ENCODE results near the gene OR11H7.
"Not testable (repeated sequence)": the region's sequence is repeated elsewhere in the genome, so short reads cannot be mapped to it uniquely, and the experiment has no call there.

The OR11H7 gene

DNA sequence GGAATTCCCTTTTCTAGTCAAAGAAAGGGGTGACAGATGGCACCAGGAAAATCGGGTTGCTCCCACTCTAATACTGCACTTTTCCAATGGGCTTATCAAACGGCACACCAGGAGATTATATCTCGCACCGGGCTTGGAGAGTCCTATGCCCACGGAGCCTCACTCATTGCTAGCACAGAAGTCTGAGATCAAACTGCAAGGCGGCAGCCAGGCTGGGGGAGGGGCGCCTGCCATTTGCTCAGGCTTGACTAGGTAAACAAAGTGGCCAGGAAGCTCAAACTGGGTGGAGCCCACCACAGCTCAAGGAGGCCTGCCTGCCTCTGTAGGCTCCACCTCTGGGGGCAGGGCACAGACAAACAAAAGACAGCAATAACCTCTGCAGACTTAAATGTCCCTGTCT lies 51.5 kb downstream of the OR11H7 start:
- not testable (repeated sequence) for DNase-seq
